AG09309 (cell line): Measurements from ENCODE around the gene EPHA6.
"Not testable (repeated sequence)": the region's sequence is repeated elsewhere in the genome, so short reads cannot be mapped to it uniquely, and the experiment has no call there.

ENCODE experiments used
- DNase-seq: peaks from one replicate; pipeline ENCODE4 v3.0.0-alpha.2; 2010; ENCODE audit warnings: low read depth
- H3K4me3 ChIP-seq: 2 replicates; pipeline ENCODE4 v1.5.1; 2011; ENCODE audit warnings: mild to moderate bottlenecking, low read depth, low read length, moderate library complexity; ENCODE audit not compliant: control insufficient read depth
- TF ChIP-seq, protein P1 (sequence below): IDR thresholded peaks from 2 replicates; pipeline ENCODE4 v1.5.1; 2011; ENCODE audit warnings: mild to moderate bottlenecking, low read depth, low read length, inconsistent platforms; ENCODE audit not compliant: insufficient read depth, control insufficient read depth; ENCODE audit errors: missing control alignments

EPHA6 gene

DNA sequence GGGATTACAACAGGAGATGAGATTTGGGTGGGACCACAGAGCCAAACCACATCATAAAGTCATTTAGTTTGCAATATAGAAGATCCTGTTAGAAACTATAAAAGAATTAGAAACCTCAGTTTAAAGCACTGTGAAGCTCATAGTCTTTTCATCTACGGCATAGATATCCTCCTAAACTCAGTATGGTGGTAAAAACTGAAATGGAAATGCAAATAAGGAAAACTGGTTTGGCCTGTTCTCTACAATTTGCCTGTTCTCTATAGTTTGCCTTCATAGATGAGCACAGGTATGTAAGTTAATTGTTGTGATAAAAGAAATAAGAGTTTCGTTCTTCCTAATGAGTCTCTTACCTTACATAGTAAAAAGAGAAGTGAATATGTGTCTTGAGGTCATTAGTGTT is 618.5 kb downstream of the EPHA6 start:
- TF ChIP-seq, protein P1, sequence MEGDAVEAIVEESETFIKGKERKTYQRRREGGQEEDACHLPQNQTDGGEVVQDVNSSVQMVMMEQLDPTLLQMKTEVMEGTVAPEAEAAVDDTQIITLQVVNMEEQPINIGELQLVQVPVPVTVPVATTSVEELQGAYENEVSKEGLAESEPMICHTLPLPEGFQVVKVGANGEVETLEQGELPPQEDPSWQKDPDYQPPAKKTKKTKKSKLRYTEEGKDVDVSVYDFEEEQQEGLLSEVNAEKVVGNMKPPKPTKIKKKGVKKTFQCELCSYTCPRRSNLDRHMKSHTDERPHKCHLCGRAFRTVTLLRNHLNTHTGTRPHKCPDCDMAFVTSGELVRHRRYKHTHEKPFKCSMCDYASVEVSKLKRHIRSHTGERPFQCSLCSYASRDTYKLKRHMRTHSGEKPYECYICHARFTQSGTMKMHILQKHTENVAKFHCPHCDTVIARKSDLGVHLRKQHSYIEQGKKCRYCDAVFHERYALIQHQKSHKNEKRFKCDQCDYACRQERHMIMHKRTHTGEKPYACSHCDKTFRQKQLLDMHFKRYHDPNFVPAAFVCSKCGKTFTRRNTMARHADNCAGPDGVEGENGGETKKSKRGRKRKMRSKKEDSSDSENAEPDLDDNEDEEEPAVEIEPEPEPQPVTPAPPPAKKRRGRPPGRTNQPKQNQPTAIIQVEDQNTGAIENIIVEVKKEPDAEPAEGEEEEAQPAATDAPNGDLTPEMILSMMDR = no peak
- no peak for DNase-seq
- H3K4me3 ChIP-seq = no peak overlapping the region

DNA sequence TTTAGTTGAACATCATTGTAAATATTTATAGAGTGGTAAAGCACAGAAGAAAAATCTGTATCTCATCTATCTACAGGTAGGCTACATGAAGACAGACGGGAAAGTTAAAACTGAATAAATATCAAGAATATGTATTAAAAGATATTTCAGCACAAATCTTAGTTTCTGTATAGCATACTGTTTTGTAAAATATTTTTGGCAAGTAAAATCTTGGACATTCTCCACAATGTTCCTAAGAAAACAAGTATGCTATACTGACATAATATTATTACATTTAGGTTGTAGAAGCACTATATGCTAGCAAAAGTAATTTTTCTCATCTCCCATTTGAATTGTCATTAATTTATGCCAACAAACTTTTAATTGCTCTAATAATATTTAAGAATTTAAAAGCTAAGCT is 623.7 kb downstream of the EPHA6 start:
- no peak for DNase-seq
- TF ChIP-seq, protein P1 = no peak
- H3K4me3 ChIP-seq = no peak overlapping the region

DNA sequence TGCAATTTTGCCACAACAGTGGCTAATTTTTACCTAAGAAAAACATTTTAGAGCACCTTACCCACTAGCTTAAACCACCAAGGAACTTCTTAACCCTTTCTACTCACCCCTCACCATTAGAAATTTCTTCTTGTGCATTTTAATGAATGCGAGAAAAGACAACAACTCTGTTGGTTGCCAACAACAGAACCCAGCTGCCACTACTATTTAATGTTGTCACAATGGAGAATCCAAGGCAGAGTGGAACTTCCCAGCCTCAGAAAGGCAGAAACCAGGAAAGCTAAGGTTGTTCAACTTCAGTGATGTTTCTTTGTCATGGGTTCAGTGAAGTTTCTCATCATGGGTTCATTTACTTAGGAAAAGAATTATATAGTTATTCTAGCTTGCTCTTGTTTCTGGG is 625.0 kb downstream of the EPHA6 start:
- no peak for DNase-seq
- TF ChIP-seq, protein P1 = no peak
- H3K4me3 ChIP-seq = no peak overlapping the region

DNA sequence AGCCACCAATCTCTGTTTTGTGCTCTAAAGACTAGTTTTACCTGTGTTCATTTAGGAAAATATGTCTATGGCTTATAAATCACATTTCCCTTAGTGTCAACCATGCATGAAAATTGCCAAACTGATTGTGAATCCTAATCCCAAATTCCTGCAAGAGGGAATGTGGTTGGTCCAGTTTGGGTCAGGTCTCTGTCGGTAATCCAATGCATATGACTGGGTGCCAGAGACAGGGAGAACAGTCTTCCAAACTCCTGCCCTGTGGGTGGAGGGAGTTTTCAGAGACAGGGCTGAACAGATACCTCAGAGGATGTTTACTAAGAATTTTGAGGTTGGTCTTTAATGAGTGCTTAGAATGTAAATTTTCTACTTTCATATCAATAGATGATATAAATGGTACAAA is 649.6 kb downstream of the EPHA6 start:
- DNase-seq = no peak
- no peak overlapping the region for H3K4me3 ChIP-seq
- TF ChIP-seq, protein P1 = no peak

DNA sequence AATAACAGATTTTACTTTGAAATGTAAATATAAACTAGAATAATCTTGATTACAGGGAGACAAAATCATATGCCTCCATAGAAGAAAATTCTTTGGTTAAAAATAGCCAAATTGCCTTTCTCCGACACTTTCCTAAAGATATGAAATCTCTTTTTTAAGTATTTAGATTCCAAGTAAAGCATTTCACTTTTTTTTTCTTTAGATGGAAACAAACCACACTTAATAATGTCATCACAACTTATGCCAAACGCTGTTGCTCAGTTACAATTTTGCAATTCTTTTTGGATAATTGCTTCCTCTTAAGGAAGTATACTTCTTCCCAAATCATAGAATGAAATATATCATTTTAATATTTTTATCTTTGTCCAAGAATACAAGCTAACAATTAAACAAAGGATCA is 656.1 kb downstream of the EPHA6 start:
- DNase-seq = no peak
- TF ChIP-seq, protein P1 = no peak
- H3K4me3 ChIP-seq = no peak overlapping the region

DNA sequence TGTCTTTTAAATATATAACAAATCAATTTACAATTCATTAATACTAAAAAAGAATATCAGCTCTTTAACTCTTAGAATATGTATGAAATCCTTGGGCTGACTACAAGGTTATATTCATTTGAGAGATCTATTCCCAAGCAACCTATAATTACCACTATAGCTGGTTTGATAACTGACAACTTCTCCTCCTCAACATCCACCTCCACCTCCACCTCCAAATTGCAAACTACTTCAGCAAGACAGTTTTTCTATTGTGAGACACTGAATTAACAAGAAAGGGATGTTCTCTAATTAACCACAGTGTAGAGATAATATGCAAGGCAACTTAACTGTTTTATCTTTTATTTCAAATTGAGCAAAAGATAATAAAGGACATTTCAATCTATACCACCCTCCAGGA is 665.3 kb downstream of the EPHA6 start:
- DNase-seq = no peak
- TF ChIP-seq, protein P1 = no peak
- no peak overlapping the region for H3K4me3 ChIP-seq

DNA sequence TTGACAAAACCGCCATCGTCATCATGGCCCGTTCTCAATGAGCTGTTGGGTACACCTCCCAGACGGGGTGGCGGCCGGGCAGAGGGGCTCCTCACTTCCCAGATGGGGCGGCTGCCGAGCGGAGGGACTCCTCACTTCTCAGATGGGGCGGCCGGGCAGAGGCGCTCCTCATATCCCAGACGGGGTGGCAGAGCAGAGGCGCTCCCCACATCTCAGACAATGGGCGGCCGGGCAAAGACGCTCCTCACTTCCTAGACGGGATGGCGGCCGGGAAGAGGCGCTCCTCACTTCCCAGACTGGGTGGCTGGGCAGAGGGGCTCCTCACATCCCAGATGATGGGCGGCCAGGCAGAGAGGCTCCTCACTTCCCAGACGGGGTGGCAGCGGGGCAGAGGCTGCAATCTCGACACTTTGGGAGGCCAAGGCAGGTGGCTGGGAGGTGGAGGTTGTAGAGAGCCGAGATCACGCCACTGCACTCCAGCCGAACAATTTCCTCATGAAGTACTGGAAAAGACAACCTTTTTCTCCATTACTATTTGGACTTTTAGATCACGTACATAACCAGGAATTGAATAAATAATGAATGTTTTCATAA is 666.4 kb downstream of the EPHA6 start:
- H3K4me3 ChIP-seq, DNase-seq: not testable (repeated sequence)

DNA sequence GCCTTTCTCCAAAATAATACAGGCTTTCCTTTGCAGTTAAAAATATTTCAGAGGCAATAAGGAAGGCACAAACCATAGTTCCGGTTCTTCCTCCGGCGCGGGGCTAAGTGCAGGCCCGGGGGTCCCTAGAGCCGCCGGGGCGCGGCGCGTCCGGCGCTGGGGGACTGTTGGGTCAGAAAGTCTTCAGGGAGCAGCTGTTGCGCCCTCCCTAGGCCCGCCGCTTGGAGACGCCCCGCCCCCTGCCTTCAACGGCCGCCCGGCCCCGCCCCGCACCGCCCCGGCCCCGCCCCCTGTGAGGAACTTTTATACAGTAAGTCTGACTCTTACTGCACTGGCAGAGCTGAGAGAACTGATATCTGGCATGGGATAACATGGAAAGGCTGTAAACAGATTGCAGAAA is 667.0 kb downstream of the EPHA6 start:
- no peak for DNase-seq
- TF ChIP-seq, protein P1 = no peak

More for the DNA sequence above, 667.0 kb downstream of the EPHA6 start:
- no peak overlapping the region for H3K4me3 ChIP-seq
